ENCODE results near the gene WDR20.

- TF ChIP-seq POLR2A (IDR thresholded peaks at IDR 0.05) (no peak), CTCF (IDR thresholded peaks at IDR 0.05) (no peak), EP300 (IDR thresholded peaks at IDR 0.05) (no peak)
Measured at GRCh38 chr14:102105369-102105768, 34.3 kb upstream of the WDR20 start.
